RPMI8226 (cell line): ENCODE results near the gene NOL4L.
"Not testable (repeated sequence)": the region's sequence is repeated elsewhere in the genome, so short reads cannot be mapped to it uniquely, and the experiment has no call there.

Experiments
- DNase-seq: peaks from one replicate; pipeline ENCODE4 v3.0.0-alpha.2; 2015

Gene NOL4L

DNA sequence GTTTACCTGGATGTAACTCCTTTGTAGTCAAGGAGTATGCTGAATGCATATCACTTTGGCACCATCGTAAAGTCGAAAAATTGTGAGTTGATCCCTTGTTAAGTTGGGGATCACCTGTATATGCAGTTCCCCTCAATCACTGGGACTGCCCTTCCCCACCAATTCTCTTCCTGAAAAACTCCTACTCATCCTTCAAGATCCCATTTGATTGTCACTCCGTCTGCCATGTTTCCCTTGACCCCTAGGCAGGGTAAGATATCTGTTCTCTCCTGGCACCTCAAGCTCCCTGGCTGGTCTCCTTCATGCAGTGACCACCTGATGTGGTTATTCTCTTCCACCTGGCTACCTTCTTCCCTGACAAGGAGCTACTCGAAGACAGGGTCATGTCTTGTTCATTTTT lies 10.0 kb upstream of the NOL4L start:
- no peak for DNase-seq

GRCh38 chr20:32594669-32595068 lies 9.5 kb upstream of the NOL4L start:
- DNase-seq: not testable (repeated sequence)

DNA sequence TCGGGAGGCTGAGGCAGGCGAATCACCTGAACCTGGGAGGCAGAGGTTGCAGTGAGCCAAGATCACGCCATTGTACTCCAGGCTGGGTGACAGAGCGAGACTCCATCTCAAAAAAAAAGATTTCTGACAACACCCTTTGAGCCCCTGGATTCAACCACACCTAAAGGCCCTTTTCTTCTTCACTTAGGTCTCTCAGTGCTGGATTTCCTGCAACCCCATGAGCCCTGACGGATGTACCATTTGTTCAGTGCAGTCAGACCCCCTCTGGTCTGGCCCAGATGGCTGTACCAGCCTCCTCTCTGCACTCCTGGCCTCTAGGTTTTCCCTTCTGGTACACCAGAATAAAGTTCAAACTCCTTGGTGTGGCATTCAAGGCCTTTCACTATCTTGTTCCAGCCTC lies 9.1 kb upstream of the NOL4L start:
- no peak for DNase-seq

DNA sequence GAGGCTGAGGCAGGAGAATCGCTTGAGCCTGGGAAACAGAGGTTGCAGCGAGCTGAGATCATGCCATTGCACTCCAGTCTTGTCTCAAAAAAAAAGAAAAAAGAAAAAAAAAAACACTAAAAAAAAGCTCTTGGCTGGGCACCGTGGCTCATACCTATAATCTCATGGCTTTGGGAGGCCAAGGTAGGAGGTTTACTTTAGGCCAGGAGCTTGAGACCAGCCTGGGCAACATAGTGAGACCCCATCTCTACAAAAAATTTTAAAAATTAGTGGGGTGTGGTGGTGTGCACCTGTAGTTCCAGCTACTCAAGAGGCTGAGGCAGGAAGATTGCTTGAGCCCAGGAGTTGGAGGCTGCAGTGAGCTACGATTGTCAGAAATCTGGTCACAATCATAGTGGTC lies 7.5 kb upstream of the NOL4L start:
- DNase-seq: not testable (repeated sequence)

DNA sequence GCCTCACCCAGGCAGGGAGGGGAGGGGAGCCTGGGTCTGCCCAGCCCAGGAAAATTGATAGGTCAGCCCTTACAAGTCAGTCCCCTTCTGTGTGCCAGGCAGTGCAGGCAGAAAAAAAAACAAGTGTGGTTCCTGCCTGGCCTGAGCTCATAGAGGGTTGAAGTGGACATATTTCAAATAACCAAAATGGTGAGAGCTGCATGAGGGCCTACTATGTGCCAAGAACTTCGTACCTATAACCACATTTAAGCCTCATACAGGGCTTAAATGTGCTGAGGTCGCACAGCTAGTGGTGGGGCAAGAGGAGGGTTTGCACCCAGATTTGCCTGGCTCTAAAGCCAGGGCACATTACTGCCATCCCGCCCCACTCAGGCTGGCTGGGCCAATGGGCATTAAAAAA lies 6.9 kb upstream of the NOL4L start:
- DNase-seq: peak; percentile 39

GRCh38 chr20:32589769-32590168 lies 4.6 kb upstream of the NOL4L start:
- no peak for DNase-seq

DNA sequence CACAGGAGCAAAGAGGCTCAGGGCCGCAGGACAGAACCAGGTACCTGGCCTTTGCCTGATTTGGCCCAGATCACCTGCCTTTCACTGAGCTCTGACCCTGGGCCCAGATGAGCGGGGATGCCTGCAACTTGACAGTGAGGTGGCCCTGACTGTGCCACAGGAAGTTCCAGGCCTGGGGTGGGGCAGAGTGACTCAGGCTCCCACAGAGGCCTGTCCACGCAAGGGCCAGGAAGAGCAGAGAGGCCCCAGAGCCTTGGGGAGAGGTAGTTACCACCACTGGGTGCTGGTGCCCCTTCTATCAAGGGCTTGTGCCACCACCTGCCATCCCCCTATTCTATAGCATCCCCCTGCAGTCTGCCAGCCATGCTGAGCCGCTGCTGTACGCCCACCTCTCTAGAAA lies 4.1 kb upstream of the NOL4L start:
- no peak for DNase-seq

- DNase-seq: no peak
Observed at GRCh38 chr20:32588040-32588439, 2.9 kb upstream of the NOL4L start.

- DNase-seq: no peak
Observed at GRCh38 chr20:32586291-32586690, 1.2 kb upstream of the NOL4L start.

GRCh38 chr20:32585586-32586127 lies 524 bp upstream of the NOL4L start:
- no peak for DNase-seq

GRCh38 chr20:32583581-32584070 lies 1.5 kb downstream of the NOL4L start:
- DNase-seq: peak; percentile 57

GRCh38 chr20:32582659-32583580 lies 2.2 kb downstream of the NOL4L start:
- peak; percentile 59 for DNase-seq

DNA sequence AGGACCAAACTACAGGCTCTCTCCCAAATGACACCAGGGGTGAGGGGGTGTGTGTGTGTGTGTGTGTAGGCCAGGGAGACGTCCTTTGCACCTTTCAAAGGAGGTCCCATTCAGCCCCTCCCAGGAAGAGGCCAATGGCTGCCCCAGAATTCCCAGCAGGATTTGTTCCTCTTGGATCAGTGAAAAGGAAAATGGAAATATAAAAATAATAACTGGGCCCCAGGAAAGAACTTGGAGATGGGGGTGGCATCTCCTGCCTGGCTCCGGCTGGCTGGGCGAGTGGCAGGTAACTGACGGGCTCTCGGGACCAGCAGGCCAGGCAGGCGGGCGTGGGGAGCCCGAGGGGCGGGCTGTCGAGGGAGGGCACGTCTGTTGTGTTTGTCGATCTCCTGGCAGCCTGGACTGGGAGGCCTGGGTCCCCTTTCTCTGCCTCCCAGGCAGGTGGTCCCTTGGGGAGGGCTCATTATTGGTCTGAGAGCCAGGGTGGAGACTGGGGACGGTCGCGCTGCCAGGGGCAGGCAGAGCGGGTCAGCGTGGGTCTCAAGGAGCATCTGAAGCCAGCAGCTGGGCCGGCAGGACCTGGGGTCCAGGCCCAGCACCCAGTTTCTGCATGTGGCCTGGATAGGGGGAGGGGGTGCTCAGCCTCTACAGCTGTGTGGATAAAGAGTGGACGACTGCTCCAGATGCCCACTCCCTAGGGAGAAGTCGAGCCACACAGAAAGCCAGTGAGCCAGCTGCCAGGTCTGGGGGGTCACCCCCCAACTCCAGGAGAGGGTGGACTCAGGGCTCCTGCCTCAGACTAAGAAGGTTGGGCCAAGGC lies 3.1 kb downstream of the NOL4L start:
- no peak for DNase-seq

- no peak for DNase-seq
Observed at GRCh38 chr20:32580970-32581838, 3.9 kb downstream of the NOL4L start.

DNA sequence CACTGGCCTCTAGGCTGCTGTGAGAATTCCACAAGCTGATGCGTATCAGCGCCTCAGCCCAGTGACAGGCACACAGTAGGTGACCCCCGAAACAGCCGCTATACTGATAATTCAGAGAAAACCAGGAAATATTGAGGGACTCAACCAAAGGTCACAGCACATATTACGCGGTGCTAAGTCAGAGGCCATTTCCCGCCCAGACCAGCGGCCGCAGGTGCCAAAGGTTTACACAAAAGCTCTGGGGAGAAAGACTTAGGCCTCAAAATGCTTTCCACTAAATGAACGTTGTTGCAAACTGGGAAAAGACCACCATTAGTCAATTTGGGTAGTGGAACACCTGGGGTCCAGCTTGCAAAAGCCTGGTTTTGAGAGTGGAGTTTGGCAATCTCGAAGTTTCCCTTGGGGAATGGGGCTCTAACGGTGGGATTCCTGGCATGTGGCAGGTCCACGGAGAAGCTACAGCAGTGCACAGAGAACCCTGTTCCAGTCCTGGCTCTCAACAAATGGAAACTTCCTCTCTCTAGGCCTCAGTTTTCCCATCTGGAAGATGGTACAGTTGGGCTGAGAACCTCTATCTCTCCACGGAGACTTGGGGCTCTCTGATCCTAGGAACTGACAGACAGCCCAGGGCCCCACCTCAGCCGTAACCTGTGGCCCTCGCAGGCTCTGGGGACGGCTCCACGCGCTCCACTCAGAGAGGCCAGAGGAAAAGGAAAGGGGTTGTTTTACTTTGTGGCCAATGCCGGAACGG lies 4.7 kb downstream of the NOL4L start:
- DNase-seq: no peak

- no peak for DNase-seq
Observed at GRCh38 chr20:32578840-32579390, 6.2 kb downstream of the NOL4L start.

DNA sequence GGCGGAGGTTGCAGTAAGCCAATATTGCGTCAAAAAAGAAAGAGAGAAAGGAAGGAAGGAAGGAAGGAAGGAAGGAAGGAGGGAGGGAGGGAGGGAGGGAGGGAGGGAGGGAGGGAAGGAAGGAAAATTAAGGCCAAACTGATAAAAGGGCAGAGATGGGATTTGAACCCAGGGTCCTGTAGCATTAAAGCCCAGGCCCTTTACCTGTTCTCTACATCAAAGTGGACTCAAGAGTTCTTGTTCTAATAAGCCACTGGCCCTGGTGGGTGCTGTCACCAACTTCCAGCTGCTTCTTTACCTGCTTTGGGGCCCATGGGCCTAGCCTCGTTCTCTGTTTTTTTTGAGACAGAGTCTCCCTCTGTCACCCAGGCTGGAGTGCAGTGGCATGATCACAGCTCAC lies 7.1 kb downstream of the NOL4L start:
- DNase-seq: not testable (repeated sequence)

GRCh38 chr20:32577657-32578056 lies 7.5 kb downstream of the NOL4L start:
- no peak for DNase-seq

DNA sequence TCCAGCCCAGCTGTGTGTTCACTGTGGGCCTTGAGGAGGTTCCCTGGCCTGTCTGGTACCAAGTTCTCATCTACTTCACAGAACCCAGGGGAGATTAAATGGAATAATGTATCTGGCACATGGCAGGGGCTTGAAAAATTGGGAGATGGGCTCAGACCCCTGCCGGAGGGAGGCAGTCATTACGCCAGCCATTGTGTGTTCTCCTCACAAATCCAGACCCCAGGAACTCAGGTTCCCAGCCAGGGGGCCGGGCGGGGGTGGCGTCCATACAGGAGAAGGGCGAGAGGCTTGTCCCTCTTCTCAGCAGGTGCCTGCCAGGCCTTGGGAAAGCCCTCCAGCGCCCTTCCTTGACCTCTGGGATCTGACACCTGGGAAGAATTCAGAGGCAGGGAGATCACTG lies 8.1 kb downstream of the NOL4L start:
- DNase-seq: no peak

- no peak for DNase-seq
Observed at GRCh38 chr20:32576560-32576959, 8.6 kb downstream of the NOL4L start.

GRCh38 chr20:32575805-32576204 lies 9.3 kb downstream of the NOL4L start:
- DNase-seq: no peak

DNA sequence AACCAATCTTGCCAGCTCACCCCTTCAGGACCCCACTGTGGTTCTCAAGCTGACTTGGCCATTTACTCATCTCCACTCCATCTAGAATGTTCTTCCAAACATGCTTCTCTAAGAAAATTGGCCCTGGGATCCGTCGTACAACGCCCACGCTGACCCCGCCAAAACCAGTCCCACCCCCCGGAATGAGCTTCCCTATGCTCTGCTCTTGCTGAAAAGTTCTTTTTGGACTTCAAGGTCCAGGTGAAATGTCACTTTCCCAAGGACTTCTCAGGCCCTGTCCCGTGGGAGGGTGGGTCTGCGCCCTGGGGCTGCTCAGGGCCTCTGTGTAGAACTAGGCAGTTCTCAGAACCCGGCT lies 9.9 kb downstream of the NOL4L start:
- DNase-seq: no peak
